Stomach smooth muscle (tissue), 2 donors: Measurements from ENCODE around the gene NEDD9.

Source experiments
- H3K27ac ChIP-seq: one replicate; pipeline ENCODE4 v1.7.0; 2013; ENCODE audit warnings: mild to moderate bottlenecking, low read length, inconsistent platforms
- H3K27me3 ChIP-seq, 2 donors: one replicate each; pipeline ENCODE4 v1.7.0; 2013; ENCODE audit warnings: low read length in 2 of 2; ENCODE audit not compliant: insufficient read depth in 2 of 2, control insufficient read depth in 1 of 2
- H3K36me3 ChIP-seq, 2 donors: one replicate each; pipeline ENCODE4 v1.7.0; 2013; ENCODE audit warnings: low read length in 2 of 2; ENCODE audit not compliant: control insufficient read depth in 2 of 2, insufficient read depth in 2 of 2
- H3K4me1 ChIP-seq: one replicate; pipeline ENCODE4 v1.7.0; 2013; ENCODE audit warnings: low read length; ENCODE audit not compliant: control insufficient read depth, insufficient read depth
- H3K4me3 ChIP-seq, 2 donors: one replicate each; pipeline ENCODE4 v1.7.0; 2013; ENCODE audit warnings: low read length in 2 of 2
- H3K9ac ChIP-seq, 2 donors: one replicate each; pipeline ENCODE4 v1.7.0; 2013; ENCODE audit warnings: low read length in 2 of 2, mild to moderate bottlenecking in 1 of 2
- H3K9me3 ChIP-seq, 2 donors: one replicate each; pipeline ENCODE4 v1.7.0; 2013; ENCODE audit warnings: low read length in 2 of 2; ENCODE audit not compliant: control insufficient read depth in 2 of 2
- donor health status: healthy.
- donor health status: Pancreatic carcinoma.

NEDD9 gene

GRCh38 chr6:11215773-11216172 is 16.7 kb downstream of the NEDD9 start:
- Histone ChIP-seq H3K4me3 (no peak overlapping the region), H3K36me3 (no peaks in the 10 kb centered on the region)

GRCh38 chr6:11214901-11215300 is 17.6 kb downstream of the NEDD9 start:
- Histone ChIP-seq H3K27me3 (no peaks in the 10 kb centered on the region), H3K27ac (peak overlapping the region; percentile 83), H3K9me3 (no peaks in the 10 kb centered on the region), H3K36me3 (no peaks in the 10 kb centered on the region), H3K4me3 (peak overlapping the region in 1 of 2 donors; percentile 40), H3K9ac (peak overlapping the region; percentile 22 to 42), H3K4me1 (peaks cover 39% of the 10 kb centered on the region)

More at GRCh38 chr6:11215773-11216172, 16.7 kb downstream of the NEDD9 start:
- Histone ChIP-seq H3K9me3 (no peaks in the 10 kb centered on the region), H3K27me3 (no peaks in the 10 kb centered on the region), H3K9ac (no peak overlapping the region), H3K4me1 (peaks cover 39% of the 10 kb centered on the region), H3K27ac (no peak overlapping the region)

- H3K27ac ChIP-seq: peak overlapping the region; percentile 83
- peaks cover 39% of the 10 kb centered on the region for H3K4me1 ChIP-seq
- peak overlapping the region; percentile 23 to 42 for H3K9ac ChIP-seq
- no peaks in the 10 kb centered on the region for H3K36me3 ChIP-seq
- no peaks in the 10 kb centered on the region for H3K27me3 ChIP-seq
- no peaks in the 10 kb centered on the region for H3K9me3 ChIP-seq
- H3K4me3 ChIP-seq: peak overlapping the region in 1 of 2 donors; percentile 40
Measured at GRCh38 chr6:11214084-11214833, 18.2 kb downstream of the NEDD9 start.

GRCh38 chr6:11213422-11214021 is 18.9 kb downstream of the NEDD9 start:
- no peaks in the 10 kb centered on the region for H3K36me3 ChIP-seq
- H3K9ac ChIP-seq: peak overlapping the region; percentile 23 to 36
- peak overlapping the region; percentile 83 for H3K27ac ChIP-seq
- peaks cover 39% of the 10 kb centered on the region for H3K4me1 ChIP-seq
- H3K9me3 ChIP-seq: no peaks in the 10 kb centered on the region
- no peaks in the 10 kb centered on the region for H3K27me3 ChIP-seq
- H3K4me3 ChIP-seq: peak overlapping the region in 1 of 2 donors; percentile 52

- Histone ChIP-seq H3K27me3 (no peaks in the 10 kb centered on the region), H3K27ac (peak overlapping the region; percentile 83), H3K4me3 (no peak overlapping the region), H3K9ac (no peak overlapping the region), H3K4me1 (peaks cover 39% of the 10 kb centered on the region), H3K9me3 (no peaks in the 10 kb centered on the region), H3K36me3 (no peaks in the 10 kb centered on the region)
Measured at GRCh38 chr6:11212664-11213063, 19.8 kb downstream of the NEDD9 start.

- Histone ChIP-seq H3K27me3 (no peaks in the 10 kb centered on the region), H3K4me1 (peaks cover 35% of the 10 kb centered on the region), H3K9me3 (no peaks in the 10 kb centered on the region), H3K27ac (peak overlapping the region; percentile 27), H3K36me3 (no peaks in the 10 kb centered on the region), H3K9ac (no peak overlapping the region), H3K4me3 (no peak overlapping the region)
Measured at GRCh38 chr6:11211254-11211653, 21.2 kb downstream of the NEDD9 start.

GRCh38 chr6:11210386-11211138 is 21.9 kb downstream of the NEDD9 start:
- H3K4me3 ChIP-seq: no peak overlapping the region
- H3K27me3 ChIP-seq: no peaks in the 10 kb centered on the region
- no peaks in the 10 kb centered on the region for H3K36me3 ChIP-seq
- peaks cover 32% of the 10 kb centered on the region for H3K4me1 ChIP-seq
- no peak overlapping the region for H3K9ac ChIP-seq
- no peak overlapping the region for H3K27ac ChIP-seq
- H3K9me3 ChIP-seq: no peaks in the 10 kb centered on the region

GRCh38 chr6:11209906-11210305 is 22.6 kb downstream of the NEDD9 start:
- no peaks in the 10 kb centered on the region for H3K9me3 ChIP-seq
- no peaks in the 10 kb centered on the region for H3K36me3 ChIP-seq
- H3K9ac ChIP-seq: no peak overlapping the region
- no peak overlapping the region for H3K27ac ChIP-seq
- H3K4me1 ChIP-seq: peaks cover 26% of the 10 kb centered on the region
- no peaks in the 10 kb centered on the region for H3K27me3 ChIP-seq
- H3K4me3 ChIP-seq: no peak overlapping the region

- Histone ChIP-seq H3K27ac (no peak overlapping the region), H3K4me3 (no peak overlapping the region), H3K9me3 (no peaks in the 10 kb centered on the region), H3K9ac (no peak overlapping the region), H3K36me3 (no peaks in the 10 kb centered on the region), H3K27me3 (no peaks in the 10 kb centered on the region), H3K4me1 (peaks cover 20% of the 10 kb centered on the region)
Measured at GRCh38 chr6:11209369-11209768, 23.1 kb downstream of the NEDD9 start.

- H3K4me1 ChIP-seq: peaks cover 16% of the 10 kb centered on the region
- H3K36me3 ChIP-seq: no peaks in the 10 kb centered on the region
- H3K9me3 ChIP-seq: no peaks in the 10 kb centered on the region
- H3K9ac ChIP-seq: no peak overlapping the region
- H3K4me3 ChIP-seq: no peak overlapping the region
- H3K27ac ChIP-seq: no peak overlapping the region
- H3K27me3 ChIP-seq: no peaks in the 10 kb centered on the region
Measured at GRCh38 chr6:11208854-11209253, 23.6 kb downstream of the NEDD9 start.
